SK-N-SH treated with all-trans-retinoic acid at 6 μM for 48 hours (cell line): ENCODE data around the gene MFSD11.

ENCODE experiments used
- BACH2 ChIP-seq: fragments of 250-450 bp; sonication (Bioruptor Pico); IDR thresholded peaks from 2 replicates; pipeline ENCODE4 v1.9.0; 2021; ENCODE audit warnings: mild to moderate bottlenecking, borderline replicate concordance
- CREB5 ChIP-seq: fragments of 250-450 bp; sonication (Bioruptor Pico); IDR thresholded peaks from 2 replicates; pipeline ENCODE4 v1.5.1; 2020; ENCODE audit warnings: low read depth, mild to moderate bottlenecking, moderate library complexity
- CSRNP3 ChIP-seq: fragments of 250-450 bp; sonication (Bioruptor Pico); IDR thresholded peaks from 2 replicates; pipeline ENCODE4 v1.5.1; 2021; ENCODE audit warnings: mild to moderate bottlenecking, moderate library complexity
- PPARA ChIP-seq: fragments of 250-450 bp; sonication (Bioruptor Pico); IDR thresholded peaks from 2 replicates; pipeline ENCODE4 v1.5.0; 2020; ENCODE audit warnings: mild to moderate bottlenecking, borderline replicate concordance
- RARB ChIP-seq: fragments of 250-450 bp; sonication (Bioruptor Pico); IDR thresholded peaks from 2 replicates; pipeline ENCODE4 v1.8.0; 2021; ENCODE audit warnings: mild to moderate bottlenecking, moderate library complexity
- SNAI2 ChIP-seq: fragments of 250-450 bp; sonication (Bioruptor Pico); IDR thresholded peaks from 2 replicates; pipeline ENCODE4 v1.5.0; 2020; ENCODE audit warnings: mild to moderate bottlenecking, moderate library complexity
- ZFP30 ChIP-seq: fragments of 450-650 bp; formaldehyde crosslinking; IDR thresholded peaks from 2 replicates; pipeline ENCODE4 v1.5.0; 2022; ENCODE audit warnings: mild to moderate bottlenecking, moderate library complexity
- ZNF8 ChIP-seq: fragments of 450-650 bp; formaldehyde crosslinking; IDR thresholded peaks from 2 replicates; pipeline ENCODE4 v1.5.0; 2020; ENCODE audit warnings: mild to moderate bottlenecking, moderate library complexity

GRCh38 chr17:76811834-76812233, 73.9 kb downstream of the MFSD11 start:
- TF ChIP-seq SNAI2 = no peak
- TF ChIP-seq PPARA (CRISPR knock-in tag) = no peak
- no peak for TF ChIP-seq RARB (CRISPR knock-in tag)
- no peak for TF ChIP-seq BACH2 (CRISPR knock-in tag)
- no peak for TF ChIP-seq ZNF8 (CRISPR knock-in tag)
- no peak for TF ChIP-seq CREB5 (CRISPR knock-in tag)
- no peak for TF ChIP-seq CSRNP3 (CRISPR knock-in tag)
- TF ChIP-seq ZFP30 (CRISPR knock-in tag) = no peak
